ENCODE results near the gene NLRP9. TPM values are rescaled to one million over a fixed set of nuclear protein-coding genes. Genes with fewer than 3 reads are reported as not detected.

Gene NLRP9
- polyA plus RNA-seq, 1 donor from 2014 or later = not detected

- Histone ChIP-seq H2AFZ (ENCODE audit: low read depth, low read length) (no peak overlapping the region), H3K9me3 (ENCODE audit: low read length) (no peaks in the 10 kb centered on the region)
Observed at GRCh38 chr19:55712804-55713631, 25.2 kb downstream of the NLRP9 start.

GRCh38 chr19:55711719-55712118 is 26.5 kb downstream of the NLRP9 start:
- no peak overlapping the region for H3K9ac ChIP-seq (ENCODE audit: low read length)
- H3K4me3 ChIP-seq (ENCODE audit: low read length) = no peak overlapping the region
- no peak overlapping the region for H3K4me2 ChIP-seq (ENCODE audit: low read length)
- no peak overlapping the region for H3K27ac ChIP-seq (ENCODE audit: low read length)
- no peak overlapping the region for H2AFZ ChIP-seq (ENCODE audit: low read depth, low read length)
- no peaks in the 10 kb centered on the region for H3K79me2 ChIP-seq (replicated peaks; ENCODE audit: insufficient read depth, low read length)
- H4K20me1 ChIP-seq (ENCODE audit: insufficient read depth) = no peaks in the 10 kb centered on the region
- H3F3A ChIP-seq (ENCODE audit: insufficient read depth, low read length, poor library complexity, severe bottlenecking) = no peaks in the 10 kb centered on the region
- H3K9me3 ChIP-seq (ENCODE audit: low read length) = no peaks in the 10 kb centered on the region
- no peaks in the 10 kb centered on the region for H3K27me3 ChIP-seq (ENCODE audit: insufficient read depth, low read depth, low read length)
- H3K36me3 ChIP-seq (ENCODE audit: insufficient read depth, low read length) = no peaks in the 10 kb centered on the region
- H3K9me2 ChIP-seq (ENCODE audit: insufficient read depth, low read length) = no peaks in the 10 kb centered on the region
- TF ChIP-seq RAD21 (conservative IDR thresholded peaks at IDR 0.05) (no peak), POLR2AphosphoS5 (IDR thresholded peaks at IDR 0.05) (no peak), TAF1 (IDR thresholded peaks at IDR 0.05; ENCODE audit: low read depth) (no peak), EZH2 (IDR thresholded peaks at IDR 0.05; ENCODE audit: borderline replicate concordance, insufficient read depth, low read length, poor library complexity, severe bottlenecking) (no peak), REST (IDR thresholded peaks at IDR 0.05; ENCODE audit: borderline replicate concordance) (no peak), EP300 (conservative IDR thresholded peaks at IDR 0.05; ENCODE audit: poor library complexity, severe bottlenecking) (no peak), SMC3 (conservative IDR thresholded peaks at IDR 0.05; ENCODE audit: poor library complexity) (no peak)

More at GRCh38 chr19:55712804-55713631, 25.2 kb downstream of the NLRP9 start:
- H3K79me2 ChIP-seq (replicated peaks; ENCODE audit: insufficient read depth, low read length) = no peaks in the 10 kb centered on the region
- no peaks in the 10 kb centered on the region for H3F3A ChIP-seq (ENCODE audit: insufficient read depth, low read length, poor library complexity, severe bottlenecking)
- H3K27me3 ChIP-seq (ENCODE audit: insufficient read depth, low read depth, low read length) = no peaks in the 10 kb centered on the region
- H3K9me2 ChIP-seq (ENCODE audit: insufficient read depth, low read length) = no peaks in the 10 kb centered on the region
- no peaks in the 10 kb centered on the region for H4K20me1 ChIP-seq (ENCODE audit: insufficient read depth)
- no peaks in the 10 kb centered on the region for H3K36me3 ChIP-seq (ENCODE audit: insufficient read depth, low read length)
- H3K9ac ChIP-seq (ENCODE audit: low read length) = no peak overlapping the region
- H3K4me3 ChIP-seq (ENCODE audit: low read length) = no peak overlapping the region
- H3K4me2 ChIP-seq (ENCODE audit: low read length) = no peak overlapping the region
- H3K27ac ChIP-seq (ENCODE audit: low read length) = no peak overlapping the region
- TF ChIP-seq SMC3 (conservative IDR thresholded peaks at IDR 0.05; ENCODE audit: poor library complexity) (no peak), EZH2 (IDR thresholded peaks at IDR 0.05; ENCODE audit: borderline replicate concordance, insufficient read depth, low read length, poor library complexity, severe bottlenecking) (no peak), MXI1 (conservative IDR thresholded peaks at IDR 0.05; ENCODE audit: poor library complexity, severe bottlenecking) (no peak), RAD21 (conservative IDR thresholded peaks at IDR 0.05) (no peak), EP300 (conservative IDR thresholded peaks at IDR 0.05; ENCODE audit: poor library complexity, severe bottlenecking) (no peak), REST (IDR thresholded peaks at IDR 0.05; ENCODE audit: borderline replicate concordance) (no peak), POLR2AphosphoS5 (IDR thresholded peaks at IDR 0.05) (no peak), CTCF (IDR thresholded peaks at IDR 0.05; ENCODE audit: poor library complexity, severe bottlenecking) (no peak), TAF1 (IDR thresholded peaks at IDR 0.05; ENCODE audit: low read depth) (no peak)
